Neural cell (in vitro differentiated cells): ENCODE results near the gene RUFY2.

Experiments used
- EP300 ChIP-seq: fragments of 450-650 bp; conservative IDR thresholded peaks from 2 replicates; pipeline ENCODE4 v1.6.1; 2014; ENCODE audit warnings: antibody characterized with exemption, mild to moderate bottlenecking, moderate library complexity; ENCODE audit not compliant: poor library complexity, severe bottlenecking
- EZH2 ChIP-seq: fragments of 200-600, 300-800 bp; shearing (Covaris generic), sonication (generic); IDR thresholded peaks from 2 replicates; pipeline ENCODE4 v1.6.1; 2014; ENCODE audit warnings: antibody characterized with exemption, low read length, borderline replicate concordance, mild to moderate bottlenecking; ENCODE audit not compliant: insufficient read depth, poor library complexity, severe bottlenecking
- MXI1 ChIP-seq: fragments of 450-650 bp; conservative IDR thresholded peaks from 2 replicates; pipeline ENCODE4 v1.6.1; 2014; ENCODE audit warnings: antibody characterized with exemption, mild to moderate bottlenecking; ENCODE audit not compliant: poor library complexity, severe bottlenecking
- POLR2AphosphoS5 ChIP-seq: IDR thresholded peaks from 2 replicates; pipeline ENCODE4 v1.6.1; 2012
- RAD21 ChIP-seq: fragments of 450-650 bp; conservative IDR thresholded peaks from 2 replicates; pipeline ENCODE4 v1.6.1; 2014; ENCODE audit warnings: antibody characterized with exemption, mild to moderate bottlenecking, moderate library complexity
- SMC3 ChIP-seq: fragments of 450-650 bp; conservative IDR thresholded peaks from 2 replicates; pipeline ENCODE4 v1.6.1; 2014; ENCODE audit warnings: antibody characterized with exemption, mild to moderate bottlenecking, moderate library complexity; ENCODE audit not compliant: poor library complexity
- TAF1 ChIP-seq: IDR thresholded peaks from 2 replicates; pipeline ENCODE4 v1.6.1; 2012; ENCODE audit warnings: low read depth
- TF ChIP-seq, protein P1 (sequence below): fragments of 450-650 bp; IDR thresholded peaks from 2 replicates; pipeline ENCODE4 v1.5.1; 2014; ENCODE audit warnings: antibody characterized with exemption, mild to moderate bottlenecking, moderate library complexity; ENCODE audit not compliant: poor library complexity, severe bottlenecking
- TF ChIP-seq, protein P2 (sequence below): IDR thresholded peaks from 2 replicates; pipeline ENCODE4 v1.6.1; 2012; ENCODE audit warnings: borderline replicate concordance

- TF ChIP-seq, protein P1, sequence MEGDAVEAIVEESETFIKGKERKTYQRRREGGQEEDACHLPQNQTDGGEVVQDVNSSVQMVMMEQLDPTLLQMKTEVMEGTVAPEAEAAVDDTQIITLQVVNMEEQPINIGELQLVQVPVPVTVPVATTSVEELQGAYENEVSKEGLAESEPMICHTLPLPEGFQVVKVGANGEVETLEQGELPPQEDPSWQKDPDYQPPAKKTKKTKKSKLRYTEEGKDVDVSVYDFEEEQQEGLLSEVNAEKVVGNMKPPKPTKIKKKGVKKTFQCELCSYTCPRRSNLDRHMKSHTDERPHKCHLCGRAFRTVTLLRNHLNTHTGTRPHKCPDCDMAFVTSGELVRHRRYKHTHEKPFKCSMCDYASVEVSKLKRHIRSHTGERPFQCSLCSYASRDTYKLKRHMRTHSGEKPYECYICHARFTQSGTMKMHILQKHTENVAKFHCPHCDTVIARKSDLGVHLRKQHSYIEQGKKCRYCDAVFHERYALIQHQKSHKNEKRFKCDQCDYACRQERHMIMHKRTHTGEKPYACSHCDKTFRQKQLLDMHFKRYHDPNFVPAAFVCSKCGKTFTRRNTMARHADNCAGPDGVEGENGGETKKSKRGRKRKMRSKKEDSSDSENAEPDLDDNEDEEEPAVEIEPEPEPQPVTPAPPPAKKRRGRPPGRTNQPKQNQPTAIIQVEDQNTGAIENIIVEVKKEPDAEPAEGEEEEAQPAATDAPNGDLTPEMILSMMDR: no peak
- TF ChIP-seq EP300 (no peak), TAF1 (no peak), POLR2AphosphoS5 (no peak), EZH2 (no peak), RAD21 (no peak), MXI1 (no peak), SMC3 (no peak)
- TF ChIP-seq, protein P2, sequence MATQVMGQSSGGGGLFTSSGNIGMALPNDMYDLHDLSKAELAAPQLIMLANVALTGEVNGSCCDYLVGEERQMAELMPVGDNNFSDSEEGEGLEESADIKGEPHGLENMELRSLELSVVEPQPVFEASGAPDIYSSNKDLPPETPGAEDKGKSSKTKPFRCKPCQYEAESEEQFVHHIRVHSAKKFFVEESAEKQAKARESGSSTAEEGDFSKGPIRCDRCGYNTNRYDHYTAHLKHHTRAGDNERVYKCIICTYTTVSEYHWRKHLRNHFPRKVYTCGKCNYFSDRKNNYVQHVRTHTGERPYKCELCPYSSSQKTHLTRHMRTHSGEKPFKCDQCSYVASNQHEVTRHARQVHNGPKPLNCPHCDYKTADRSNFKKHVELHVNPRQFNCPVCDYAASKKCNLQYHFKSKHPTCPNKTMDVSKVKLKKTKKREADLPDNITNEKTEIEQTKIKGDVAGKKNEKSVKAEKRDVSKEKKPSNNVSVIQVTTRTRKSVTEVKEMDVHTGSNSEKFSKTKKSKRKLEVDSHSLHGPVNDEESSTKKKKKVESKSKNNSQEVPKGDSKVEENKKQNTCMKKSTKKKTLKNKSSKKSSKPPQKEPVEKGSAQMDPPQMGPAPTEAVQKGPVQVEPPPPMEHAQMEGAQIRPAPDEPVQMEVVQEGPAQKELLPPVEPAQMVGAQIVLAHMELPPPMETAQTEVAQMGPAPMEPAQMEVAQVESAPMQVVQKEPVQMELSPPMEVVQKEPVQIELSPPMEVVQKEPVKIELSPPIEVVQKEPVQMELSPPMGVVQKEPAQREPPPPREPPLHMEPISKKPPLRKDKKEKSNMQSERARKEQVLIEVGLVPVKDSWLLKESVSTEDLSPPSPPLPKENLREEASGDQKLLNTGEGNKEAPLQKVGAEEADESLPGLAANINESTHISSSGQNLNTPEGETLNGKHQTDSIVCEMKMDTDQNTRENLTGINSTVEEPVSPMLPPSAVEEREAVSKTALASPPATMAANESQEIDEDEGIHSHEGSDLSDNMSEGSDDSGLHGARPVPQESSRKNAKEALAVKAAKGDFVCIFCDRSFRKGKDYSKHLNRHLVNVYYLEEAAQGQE: no peak
Measured at GRCh38 chr10:68305854-68306253, 101.2 kb downstream of the RUFY2 start.
